ENCODE measurements around the gene MPND. TPM values are rescaled to one million over a fixed set of nuclear protein-coding genes. Genes with fewer than 3 reads are reported as not detected.

MPND gene
- total RNA-seq, 1 experiment from 2014 or later, result 22.6 TPM

DNA sequence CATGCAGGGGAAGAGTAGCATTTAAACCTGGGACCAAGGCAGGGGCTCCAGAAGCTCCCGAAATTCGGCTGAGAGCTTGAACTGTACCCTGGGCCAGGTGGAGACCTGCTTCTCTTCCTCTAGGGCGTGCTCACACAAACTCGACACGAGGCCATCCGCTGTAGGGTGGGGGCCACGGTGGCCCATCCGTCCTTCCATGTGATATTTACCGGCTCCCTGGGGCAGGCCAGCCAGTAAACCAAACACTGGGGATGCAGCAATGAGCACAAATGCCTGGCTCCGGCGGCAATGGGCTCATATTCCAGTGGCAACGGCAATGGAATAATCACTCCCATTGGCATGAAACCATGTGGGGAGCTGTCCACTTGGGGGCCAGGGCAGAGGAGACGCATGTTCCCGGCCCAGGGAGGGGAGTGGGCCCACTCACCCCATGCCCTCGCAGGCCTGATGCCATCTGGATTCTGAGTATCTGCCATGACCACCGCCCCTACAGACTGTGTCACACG, 46.2 kb downstream of the MPND start:
- Histone ChIP-seq H3K36me3 (ENCODE audit: insufficient read depth, low read length, poor library complexity, severe bottlenecking) (no peaks in the 10 kb centered on the region), H3K27me3 (replicated peaks; ENCODE audit: insufficient read depth, low read depth, low read length, poor library complexity) (no peaks in the 10 kb centered on the region), H3K4me3 (ENCODE audit: low read depth, low read length, poor library complexity, severe bottlenecking) (no peak overlapping the region), H3K4me1 (ENCODE audit: insufficient read depth, low read length, poor library complexity, severe bottlenecking) (peaks cover 26% of the 10 kb centered on the region), H3K27ac (ENCODE audit: low read depth, low read length, poor library complexity, severe bottlenecking) (peak overlapping the region; percentile 76), H3K9me3 (ENCODE audit: low read depth, low read length, poor library complexity, severe bottlenecking) (no peaks in the 10 kb centered on the region)
- no peak for DNase-seq (ENCODE audit: low spot score)
- intact Hi-C loops (cut with micrococcal nuclease; ENCODE audit: unreplicated experiment), result no loop called here
- ChIA-PET CTCF (no interaction called here), POLR2A (ENCODE audit: low non-redundant PET) (interaction anchor here (0.5 kb wide), 1 partner anchor 9 kb away, joined by 10 read pairs; no protein-coding TSS in a partner anchor)
- no peak for TF ChIP-seq EZH2 (IDR thresholded peaks at IDR 0.05; ENCODE audit: borderline replicate concordance, low read depth, low read length, poor library complexity, severe bottlenecking)
- TF ChIP-seq, protein P1, sequence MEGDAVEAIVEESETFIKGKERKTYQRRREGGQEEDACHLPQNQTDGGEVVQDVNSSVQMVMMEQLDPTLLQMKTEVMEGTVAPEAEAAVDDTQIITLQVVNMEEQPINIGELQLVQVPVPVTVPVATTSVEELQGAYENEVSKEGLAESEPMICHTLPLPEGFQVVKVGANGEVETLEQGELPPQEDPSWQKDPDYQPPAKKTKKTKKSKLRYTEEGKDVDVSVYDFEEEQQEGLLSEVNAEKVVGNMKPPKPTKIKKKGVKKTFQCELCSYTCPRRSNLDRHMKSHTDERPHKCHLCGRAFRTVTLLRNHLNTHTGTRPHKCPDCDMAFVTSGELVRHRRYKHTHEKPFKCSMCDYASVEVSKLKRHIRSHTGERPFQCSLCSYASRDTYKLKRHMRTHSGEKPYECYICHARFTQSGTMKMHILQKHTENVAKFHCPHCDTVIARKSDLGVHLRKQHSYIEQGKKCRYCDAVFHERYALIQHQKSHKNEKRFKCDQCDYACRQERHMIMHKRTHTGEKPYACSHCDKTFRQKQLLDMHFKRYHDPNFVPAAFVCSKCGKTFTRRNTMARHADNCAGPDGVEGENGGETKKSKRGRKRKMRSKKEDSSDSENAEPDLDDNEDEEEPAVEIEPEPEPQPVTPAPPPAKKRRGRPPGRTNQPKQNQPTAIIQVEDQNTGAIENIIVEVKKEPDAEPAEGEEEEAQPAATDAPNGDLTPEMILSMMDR (conservative IDR thresholded peaks at IDR 0.05; ENCODE audit: low read depth, low read length), result no peak
- BruUV-seq (replicated peaks), result no TSS peak

DNA sequence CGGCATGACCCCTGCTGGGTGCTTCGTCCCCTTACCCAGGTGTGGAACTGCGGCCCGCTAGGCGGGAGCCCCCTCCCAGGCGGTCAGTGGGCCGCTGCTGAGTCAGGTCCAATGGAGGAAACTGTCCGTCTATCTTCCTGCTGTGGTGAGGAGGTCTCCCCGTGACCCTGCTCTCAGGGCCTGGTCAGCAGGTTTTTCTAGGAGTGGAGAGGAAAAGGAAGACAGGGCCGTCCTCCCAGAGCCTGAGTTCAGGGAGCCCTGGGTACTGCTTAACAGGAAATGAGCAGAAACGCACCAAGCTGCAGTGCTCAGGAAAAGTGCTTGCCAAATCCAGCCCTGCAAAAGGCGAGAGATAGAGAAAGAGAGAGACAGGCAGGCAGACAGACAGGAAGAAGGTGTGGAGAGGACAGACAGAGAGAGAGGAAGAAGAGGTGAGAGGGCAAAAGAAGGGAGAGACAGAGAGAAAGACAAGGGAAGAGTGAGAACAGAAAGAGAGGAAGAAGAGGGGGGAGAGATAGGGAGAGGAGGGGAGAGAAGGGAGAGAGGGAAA, 46.7 kb downstream of the MPND start:
- no peaks in the 10 kb centered on the region for H3K9me3 ChIP-seq (ENCODE audit: low read depth, low read length, poor library complexity, severe bottlenecking)
- intact Hi-C loops (cut with micrococcal nuclease; ENCODE audit: unreplicated experiment), result no loop called here
- H3K4me3 ChIP-seq (ENCODE audit: low read depth, low read length, poor library complexity, severe bottlenecking), result no peak overlapping the region
- POLR2A ChIA-PET (ENCODE audit: low non-redundant PET), result no interaction called here
- no TSS peak for BruUV-seq (replicated peaks)
- CTCF ChIA-PET, result interaction anchor here (0.5 kb wide), 1 partner anchor 157 kb away, joined by 3 read pairs; no protein-coding TSS in a partner anchor
- peak overlapping the region; percentile 76 for H3K27ac ChIP-seq (ENCODE audit: low read depth, low read length, poor library complexity, severe bottlenecking)
- H3K27me3 ChIP-seq (replicated peaks; ENCODE audit: insufficient read depth, low read depth, low read length, poor library complexity), result no peaks in the 10 kb centered on the region
- TF ChIP-seq EZH2 (IDR thresholded peaks at IDR 0.05; ENCODE audit: borderline replicate concordance, low read depth, low read length, poor library complexity, severe bottlenecking), result no peak
- TF ChIP-seq, protein P1 (conservative IDR thresholded peaks at IDR 0.05; ENCODE audit: low read depth, low read length), result no peak
- DNase-seq (ENCODE audit: low spot score), result no peak
- peaks cover 28% of the 10 kb centered on the region for H3K4me1 ChIP-seq (ENCODE audit: insufficient read depth, low read length, poor library complexity, severe bottlenecking)
- peaks cover 2% of the 10 kb centered on the region for H3K36me3 ChIP-seq (ENCODE audit: insufficient read depth, low read length, poor library complexity, severe bottlenecking)

DNA sequence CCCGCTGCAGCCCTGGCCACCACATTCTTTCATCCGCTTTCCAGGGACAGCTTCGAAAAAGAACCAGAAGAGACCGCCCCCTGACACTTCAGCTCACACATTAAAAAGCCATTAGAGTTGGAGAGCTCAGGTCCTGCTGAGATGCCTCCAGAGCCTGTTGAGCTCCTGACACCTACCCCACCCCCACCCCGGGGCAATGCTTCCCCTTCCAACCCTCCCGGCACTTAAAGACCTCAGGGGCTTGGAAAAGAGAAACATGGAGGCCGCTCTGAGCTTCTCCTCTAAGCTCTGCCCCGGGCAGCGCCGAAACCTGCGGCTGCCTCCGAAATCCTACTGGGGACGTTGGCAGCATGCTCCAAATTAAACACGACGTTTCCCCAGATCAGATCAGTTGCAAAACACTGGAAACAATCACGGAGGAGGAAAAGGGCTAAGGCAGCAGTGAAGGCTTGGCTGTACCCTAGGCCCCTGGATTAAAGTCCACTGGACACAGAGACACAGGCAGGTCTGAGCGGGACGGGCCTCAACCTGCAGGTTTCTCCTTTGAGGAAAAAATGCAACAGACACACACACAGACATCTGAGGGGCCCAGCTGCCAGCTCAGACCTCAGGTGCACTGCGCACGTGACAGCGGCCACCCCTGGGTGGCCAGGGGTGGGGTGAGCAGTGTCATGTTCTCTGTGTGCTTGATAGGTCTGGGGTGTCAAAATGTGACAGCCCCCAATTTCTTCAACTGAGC, 47.4 kb downstream of the MPND start:
- H3K4me1 ChIP-seq (ENCODE audit: insufficient read depth, low read length, poor library complexity, severe bottlenecking), result peaks cover 28% of the 10 kb centered on the region
- POLR2A ChIA-PET (ENCODE audit: low non-redundant PET), result no interaction called here
- no peak overlapping the region for H3K4me3 ChIP-seq (ENCODE audit: low read depth, low read length, poor library complexity, severe bottlenecking)
- TF ChIP-seq EZH2 (IDR thresholded peaks at IDR 0.05; ENCODE audit: borderline replicate concordance, low read depth, low read length, poor library complexity, severe bottlenecking), result no peak
- TF ChIP-seq, protein P1 (conservative IDR thresholded peaks at IDR 0.05; ENCODE audit: low read depth, low read length), result no peak
- H3K27me3 ChIP-seq (replicated peaks; ENCODE audit: insufficient read depth, low read depth, low read length, poor library complexity), result no peaks in the 10 kb centered on the region
- peak; percentile 67 for DNase-seq (ENCODE audit: low spot score)
- BruUV-seq (replicated peaks), result no TSS peak
- no peaks in the 10 kb centered on the region for H3K9me3 ChIP-seq (ENCODE audit: low read depth, low read length, poor library complexity, severe bottlenecking)
- peak overlapping the region; percentile 76 for H3K27ac ChIP-seq (ENCODE audit: low read depth, low read length, poor library complexity, severe bottlenecking)
- intact Hi-C loops (cut with micrococcal nuclease; ENCODE audit: unreplicated experiment), result no loop called here
- CTCF ChIA-PET, result interaction anchor here (0.5 to 0.6 kb wide), 3 partner anchors 9 to 157 kb away, joined by 3 to 9 read pairs (median 3); partner anchors contain the start of gene SH3GL1
- peaks cover 4% of the 10 kb centered on the region for H3K36me3 ChIP-seq (ENCODE audit: insufficient read depth, low read length, poor library complexity, severe bottlenecking)

Data from A673 (cell line).